ENCODE data around the gene CISD1. TPM values are rescaled to one million over a fixed set of nuclear protein-coding genes. Genes with fewer than 3 reads are reported as not detected.

Gene CISD1
- total and polyA plus RNA-seq, 9 of the 15 experiments (the other 6 are each of a cell fraction or from before 2014, with no cell fraction given): 35.8 to 342 (median 118) TPM

DNA sequence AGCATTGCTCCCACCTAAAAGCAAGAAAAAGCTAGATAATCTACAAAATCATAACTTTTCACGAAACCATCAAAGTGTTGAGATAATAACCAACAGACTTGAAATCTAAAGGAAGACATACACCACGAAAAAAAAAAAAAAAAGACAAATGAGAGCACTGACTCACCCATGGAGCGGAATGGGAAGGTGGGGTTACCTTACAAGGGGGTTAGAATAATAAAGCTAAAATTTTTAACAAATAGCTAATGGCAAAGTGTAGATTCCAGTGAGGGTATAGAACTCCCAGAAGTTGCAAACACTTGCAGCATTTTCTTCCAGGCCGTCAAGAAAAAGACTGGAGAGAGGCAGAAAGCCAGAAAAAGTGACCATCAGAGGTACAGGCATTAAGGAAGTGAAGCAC, 28.4 kb upstream of the CISD1 start (continued):
- TF ChIP-seq, protein P1, sequence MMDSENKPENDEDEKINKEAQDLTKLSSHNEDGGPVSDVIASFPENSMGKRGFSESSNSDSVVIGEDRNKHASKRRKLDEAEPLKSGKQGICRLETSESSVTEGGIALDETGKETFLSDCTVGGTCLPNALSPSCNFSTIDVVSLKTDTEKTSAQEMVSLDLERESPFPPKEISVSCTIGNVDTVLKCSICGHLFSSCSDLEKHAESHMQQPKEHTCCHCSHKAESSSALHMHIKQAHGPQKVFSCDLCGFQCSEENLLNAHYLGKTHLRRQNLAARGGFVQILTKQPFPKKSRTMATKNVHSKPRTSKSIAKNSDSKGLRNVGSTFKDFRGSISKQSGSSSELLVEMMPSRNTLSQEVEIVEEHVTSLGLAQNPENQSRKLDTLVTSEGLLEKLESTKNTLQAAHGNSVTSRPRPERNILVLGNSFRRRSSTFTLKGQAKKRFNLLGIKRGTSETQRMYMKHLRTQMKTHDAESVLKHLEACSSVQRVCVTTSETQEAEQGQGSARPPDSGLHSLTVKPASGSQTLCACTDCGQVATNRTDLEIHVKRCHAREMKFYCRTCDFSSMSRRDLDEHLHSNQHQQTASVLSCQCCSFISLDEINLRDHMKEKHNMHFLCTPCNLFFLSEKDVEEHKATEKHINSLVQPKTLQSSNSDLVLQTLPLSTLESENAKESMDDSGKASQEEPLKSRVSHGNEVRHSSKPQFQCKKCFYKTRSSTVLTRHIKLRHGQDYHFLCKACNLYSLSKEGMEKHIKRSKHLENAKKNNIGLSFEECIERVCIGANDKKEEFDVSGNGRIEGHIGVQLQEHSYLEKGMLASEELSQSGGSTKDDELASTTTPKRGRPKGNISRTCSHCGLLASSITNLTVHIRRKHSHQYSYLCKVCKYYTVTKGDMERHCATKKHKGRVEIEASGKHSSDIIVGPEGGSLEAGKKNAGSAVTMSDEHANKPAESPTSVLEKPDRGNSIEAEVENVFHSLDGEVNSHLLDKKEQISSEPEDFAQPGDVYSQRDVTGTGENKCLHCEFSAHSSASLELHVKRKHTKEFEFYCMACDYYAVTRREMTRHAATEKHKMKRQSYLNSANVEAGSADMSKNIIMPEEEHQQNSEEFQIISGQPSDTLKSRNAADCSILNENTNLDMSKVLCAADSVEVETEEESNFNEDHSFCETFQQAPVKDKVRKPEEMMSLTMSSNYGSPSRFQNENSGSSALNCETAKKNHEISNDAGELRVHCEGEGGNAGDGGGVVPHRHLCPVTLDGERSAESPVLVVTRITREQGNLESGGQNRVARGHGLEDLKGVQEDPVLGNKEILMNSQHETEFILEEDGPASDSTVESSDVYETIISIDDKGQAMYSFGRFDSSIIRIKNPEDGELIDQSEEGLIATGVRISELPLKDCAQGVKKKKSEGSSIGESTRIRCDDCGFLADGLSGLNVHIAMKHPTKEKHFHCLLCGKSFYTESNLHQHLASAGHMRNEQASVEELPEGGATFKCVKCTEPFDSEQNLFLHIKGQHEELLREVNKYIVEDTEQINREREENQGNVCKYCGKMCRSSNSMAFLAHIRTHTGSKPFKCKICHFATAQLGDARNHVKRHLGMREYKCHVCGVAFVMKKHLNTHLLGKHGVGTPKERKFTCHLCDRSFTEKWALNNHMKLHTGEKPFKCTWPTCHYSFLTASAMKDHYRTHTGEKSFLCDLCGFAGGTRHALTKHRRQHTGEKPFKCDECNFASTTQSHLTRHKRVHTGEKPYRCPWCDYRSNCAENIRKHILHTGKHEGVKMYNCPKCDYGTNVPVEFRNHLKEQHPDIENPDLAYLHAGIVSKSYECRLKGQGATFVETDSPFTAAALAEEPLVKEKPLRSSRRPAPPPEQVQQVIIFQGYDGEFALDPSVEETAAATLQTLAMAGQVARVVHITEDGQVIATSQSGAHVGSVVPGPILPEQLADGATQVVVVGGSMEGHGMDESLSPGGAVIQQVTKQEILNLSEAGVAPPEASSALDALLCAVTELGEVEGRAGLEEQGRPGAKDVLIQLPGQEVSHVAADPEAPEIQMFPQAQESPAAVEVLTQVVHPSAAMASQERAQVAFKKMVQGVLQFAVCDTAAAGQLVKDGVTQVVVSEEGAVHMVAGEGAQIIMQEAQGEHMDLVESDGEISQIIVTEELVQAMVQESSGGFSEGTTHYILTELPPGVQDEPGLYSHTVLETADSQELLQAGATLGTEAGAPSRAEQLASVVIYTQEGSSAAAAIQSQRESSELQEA (IDR thresholded peaks at IDR 0.05; ENCODE audit: low read depth): no peak
- TF ChIP-seq, protein P2, sequence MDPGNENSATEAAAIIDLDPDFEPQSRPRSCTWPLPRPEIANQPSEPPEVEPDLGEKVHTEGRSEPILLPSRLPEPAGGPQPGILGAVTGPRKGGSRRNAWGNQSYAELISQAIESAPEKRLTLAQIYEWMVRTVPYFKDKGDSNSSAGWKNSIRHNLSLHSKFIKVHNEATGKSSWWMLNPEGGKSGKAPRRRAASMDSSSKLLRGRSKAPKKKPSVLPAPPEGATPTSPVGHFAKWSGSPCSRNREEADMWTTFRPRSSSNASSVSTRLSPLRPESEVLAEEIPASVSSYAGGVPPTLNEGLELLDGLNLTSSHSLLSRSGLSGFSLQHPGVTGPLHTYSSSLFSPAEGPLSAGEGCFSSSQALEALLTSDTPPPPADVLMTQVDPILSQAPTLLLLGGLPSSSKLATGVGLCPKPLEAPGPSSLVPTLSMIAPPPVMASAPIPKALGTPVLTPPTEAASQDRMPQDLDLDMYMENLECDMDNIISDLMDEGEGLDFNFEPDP (CRISPR knock-in tag; IDR thresholded peaks at IDR 0.05): no peak
- no peak for TF ChIP-seq MEF2D (tag; conservative IDR thresholded peaks at IDR 0.05; ENCODE audit: low read depth)
- no peak for TF ChIP-seq CEBPB (tag; IDR thresholded peaks at IDR 0.05)
- TF ChIP-seq TBP (optimal IDR thresholded peaks at IDR 0.05; ENCODE audit: low read depth, low read length): no peak
- TF ChIP-seq SMARCC2 (IDR thresholded peaks at IDR 0.05; ENCODE audit: low read depth): no peak
- TF ChIP-seq FOXJ3 (CRISPR knock-in tag; IDR thresholded peaks at IDR 0.05): no peak
- TF ChIP-seq U2AF1 (optimal IDR thresholded peaks at IDR 0.05; ENCODE audit: low read depth, low read length): no peak
- TF ChIP-seq PCBP1 (IDR thresholded peaks at IDR 0.05; ENCODE audit: low read depth, low read length, poor library complexity, severe bottlenecking): no peak
- TF ChIP-seq HIVEP1 (CRISPR knock-in tag; IDR thresholded peaks at IDR 0.05): no peak
